Right lobe of liver (tissue), 6 donors: ENCODE results near the gene EGFL8. TPM values are rescaled to one million over a fixed set of nuclear protein-coding genes. Genes with fewer than 3 reads are reported as not detected.

Source experiments
- ATAC-seq, 4 donors: fragments of 200-7000 bp; cut with Tn5 transposase; one replicate each; pipeline ENCODE4 v1.9.1; 2020; ENCODE audit warnings: mild to moderate bottlenecking in 4 of 4, moderate library complexity in 4 of 4
- DNase-seq, 3 donors: peaks; one replicate each; pipeline ENCODE4 v3.0.0-alpha.2; 2020
- H3K27ac ChIP-seq, 3 donors: fragments of 200-600 bp; one replicate each; pipeline ENCODE4 v1.8.0; 2022
- H3K27me3 ChIP-seq, 2 donors: fragments of 200-600 bp; one replicate each; pipeline ENCODE4 v1.8.0; 2022
- H3K36me3 ChIP-seq, 4 donors: fragments of 200-600 bp; sonication (generic) in 1 of 4; one replicate each; pipeline versions ENCODE4 v1.5.1 to v1.8.0; 2017 to 2022; ENCODE audit warnings: control low read depth in 1 of 4
- H3K4me1 ChIP-seq, 4 donors: fragments of 200-600 bp; sonication (generic) in 1 of 4; one replicate each; pipeline versions ENCODE4 v1.5.1 to v1.8.0; 2017 to 2022; ENCODE audit warnings: control low read depth in 1 of 4
- H3K4me3 ChIP-seq, 3 donors: fragments of 200-600 bp; one replicate each; pipeline ENCODE4 v1.8.0; 2022
- H3K9me3 ChIP-seq, 4 donors: fragments of 200-600 bp; sonication (generic) in 1 of 4; one replicate each; pipeline versions ENCODE4 v1.5.1 to v1.8.0; 2017 to 2022; ENCODE audit warnings: control low read depth in 1 of 4
- POLR2A ChIP-seq: fragments of 450-650 bp; IDR thresholded peaks from one replicate; pipeline ENCODE4 v1.6.1; 2017; ENCODE audit warnings: antibody characterized with exemption, mild to moderate bottlenecking
- WGBS: methylation state at CpG from one replicate; pipeline ENCODE4 v1.1.6; 2018; ENCODE audit warnings: low coverage, low lambda C conversion rate; ENCODE audit not compliant: insufficient coverage; ENCODE audit errors: missing lambda C conversion rate; 5-methylcytosine and 5-hydroxymethylcytosine counted together
- intact Hi-C, 2 donors: fragments of 100-400 bp; cut with DNase I; formaldehyde crosslinking; loops; one replicate each; pipeline versions ENCODE4 v1.11.2 to v1.14.1; 2022
- total RNA-seq, 6 experiments: library from RNA; depleted of rRNA in 2 of 6; stranded (reverse); fragments of >200 nt in 2 of 6; fragmentation: NEBNext Ultra II Directional in 3 of 6; extraction: Animal tissue kit (Norgen Biotek cat#: 25700) in 3 of 6; gene quantifications; one replicate each; pipeline versions ENCODE4 v1.1.0 to v1.2.4, GENCODE V29; 2016 to 2023
- TF ChIP-seq, protein P1 (sequence below), 4 donors: fragments of 200-600 bp in 3 of 4; fragments of 450-650 bp in 1 of 4; IDR thresholded peaks; one replicate each; pipeline versions ENCODE4 v1.5.1 to v1.8.0; 2016 to 2022; ENCODE audit warnings: antibody characterized with exemption in 4 of 4, mild to moderate bottlenecking in 2 of 4
- donor health status: DM: no; HTN: yes; CAD: no.
- donor health status: DM: no; HTN: no; CAD: no.
- donor health status: DM: no; HTN: no; CAD: no.
- donor health status: DM: no; HTN: yes; CAD: no.
- donor health status: DM: no; HTN: yes; CAD: no.

EGFL8 gene
- total RNA-seq, 6 experiments from 2014 or later = 1.4 to 6.0 (median 4.2) TPM

DNA sequence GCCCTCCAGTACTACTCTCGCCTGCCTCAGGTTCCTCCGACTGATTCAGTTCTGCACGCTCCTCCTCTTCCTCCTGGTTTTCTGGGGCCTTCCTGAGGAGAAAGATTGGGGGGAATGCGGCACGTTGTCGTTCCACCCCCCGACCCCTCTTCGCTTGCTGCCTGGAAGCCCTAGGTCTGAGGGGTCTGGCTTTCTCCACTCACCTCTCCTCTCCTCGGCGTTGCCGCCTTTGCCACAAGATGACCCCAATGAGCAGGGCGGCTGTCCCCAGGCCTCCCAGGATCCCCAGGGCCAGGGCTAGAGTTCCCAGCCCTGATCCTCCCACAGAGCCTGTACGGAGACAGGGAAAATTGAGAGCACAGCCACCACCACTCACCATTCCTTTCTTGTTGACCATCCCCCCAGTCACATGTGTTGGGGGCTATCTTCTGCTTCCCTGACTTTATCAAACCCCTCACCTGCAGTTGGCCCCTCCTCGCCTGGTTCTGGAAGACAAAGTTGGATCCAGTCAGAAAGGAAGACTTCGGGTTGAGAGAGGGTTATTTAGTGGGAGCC is 16.8 kb downstream of the EGFL8 start:
- TF ChIP-seq, protein P1, sequence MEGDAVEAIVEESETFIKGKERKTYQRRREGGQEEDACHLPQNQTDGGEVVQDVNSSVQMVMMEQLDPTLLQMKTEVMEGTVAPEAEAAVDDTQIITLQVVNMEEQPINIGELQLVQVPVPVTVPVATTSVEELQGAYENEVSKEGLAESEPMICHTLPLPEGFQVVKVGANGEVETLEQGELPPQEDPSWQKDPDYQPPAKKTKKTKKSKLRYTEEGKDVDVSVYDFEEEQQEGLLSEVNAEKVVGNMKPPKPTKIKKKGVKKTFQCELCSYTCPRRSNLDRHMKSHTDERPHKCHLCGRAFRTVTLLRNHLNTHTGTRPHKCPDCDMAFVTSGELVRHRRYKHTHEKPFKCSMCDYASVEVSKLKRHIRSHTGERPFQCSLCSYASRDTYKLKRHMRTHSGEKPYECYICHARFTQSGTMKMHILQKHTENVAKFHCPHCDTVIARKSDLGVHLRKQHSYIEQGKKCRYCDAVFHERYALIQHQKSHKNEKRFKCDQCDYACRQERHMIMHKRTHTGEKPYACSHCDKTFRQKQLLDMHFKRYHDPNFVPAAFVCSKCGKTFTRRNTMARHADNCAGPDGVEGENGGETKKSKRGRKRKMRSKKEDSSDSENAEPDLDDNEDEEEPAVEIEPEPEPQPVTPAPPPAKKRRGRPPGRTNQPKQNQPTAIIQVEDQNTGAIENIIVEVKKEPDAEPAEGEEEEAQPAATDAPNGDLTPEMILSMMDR (IDR thresholded peaks at IDR 0.05) = no peak
- no peak for TF ChIP-seq POLR2A
- Histone ChIP-seq H3K9me3 (no peaks in the 10 kb centered on the region), H3K4me1 (peaks cover 0 to 21% (median 4%) of the 10 kb centered on the region in 4 donors), H3K36me3 (peaks cover 0 to 3% (median 0%) of the 10 kb centered on the region in 4 donors), H3K27me3 (no peaks in the 10 kb centered on the region), H3K27ac (no peak overlapping the region), H3K4me3 (no peak overlapping the region)
- WGBS = 91% methylated on average over 6 of the region's 15 CpGs
- intact Hi-C loops = no loop called here
- DNase-seq = no peak
- ATAC-seq = no peak

DNA sequence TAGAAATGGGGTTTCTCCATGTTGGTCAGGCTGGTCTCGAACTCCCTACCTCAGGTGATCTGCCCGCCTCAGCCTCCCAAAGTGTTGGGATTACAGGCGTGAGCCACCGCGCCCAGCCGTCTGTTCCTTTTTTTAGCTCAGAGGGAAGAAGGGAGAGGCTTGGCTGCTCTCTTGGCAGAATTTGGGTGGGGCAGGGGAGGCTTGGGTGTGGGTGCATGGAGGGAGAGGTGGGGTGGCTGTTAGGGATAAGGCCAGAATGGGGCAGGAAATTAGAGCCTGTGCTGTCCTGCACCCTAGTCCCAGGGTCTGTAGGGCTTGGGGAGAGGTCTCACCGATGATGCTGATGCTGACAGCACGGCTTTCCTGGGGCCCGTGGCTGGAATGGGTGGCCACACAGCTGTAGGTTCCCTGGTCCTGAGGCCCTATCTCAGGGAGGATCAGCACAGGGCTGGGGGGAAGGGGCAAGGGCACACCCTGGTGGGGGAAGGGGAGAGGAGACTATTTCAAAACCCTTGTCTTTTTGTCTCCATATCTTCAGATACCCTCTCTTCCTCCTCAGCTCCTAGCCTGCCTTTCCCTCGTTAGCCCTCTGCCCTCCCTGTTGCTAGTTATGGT is 17.6 kb downstream of the EGFL8 start:
- H3K27me3 ChIP-seq = no peaks in the 10 kb centered on the region
- H3K9me3 ChIP-seq = no peaks in the 10 kb centered on the region
- WGBS = 81% methylated on average over 6 of the region's 10 CpGs
- H3K36me3 ChIP-seq = peaks cover 0 to 5% (median 0%) of the 10 kb centered on the region in 4 donors
- intact Hi-C loops = no loop called here
- no peak for TF ChIP-seq POLR2A
- TF ChIP-seq, protein P1 (IDR thresholded peaks at IDR 0.05) = no peak
- no peak overlapping the region for H3K27ac ChIP-seq
- no peak overlapping the region for H3K4me3 ChIP-seq
- peaks cover 0 to 13% (median under 1%) of the 10 kb centered on the region in 4 donors for H3K4me1 ChIP-seq
- ATAC-seq (no peak), DNase-seq (no peak)

DNA sequence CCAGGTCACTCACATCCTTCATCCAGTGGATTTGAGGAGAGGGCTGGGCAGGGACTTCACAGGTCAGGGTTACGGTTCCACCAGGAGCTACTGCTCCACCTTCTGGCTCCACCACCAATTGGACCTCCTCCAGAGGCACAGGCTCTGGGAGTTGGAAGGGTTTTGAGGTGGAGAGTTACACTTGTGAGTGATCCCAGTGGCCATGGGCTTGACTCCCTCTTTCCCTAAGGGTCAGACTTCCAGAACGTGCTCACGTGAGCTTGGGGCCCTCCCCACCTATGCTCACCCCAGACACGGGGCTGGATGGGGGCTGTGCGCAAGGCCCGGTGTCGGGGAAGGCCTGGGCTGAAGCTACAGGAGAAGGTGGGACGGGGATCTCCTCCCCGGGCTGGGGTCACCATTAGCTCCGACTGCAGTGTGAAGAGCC is 18.2 kb downstream of the EGFL8 start:
- Histone ChIP-seq H3K4me1 (peaks cover 0 to 10% (median 0%) of the 10 kb centered on the region in 4 donors), H3K9me3 (no peaks in the 10 kb centered on the region), H3K27me3 (no peaks in the 10 kb centered on the region), H3K4me3 (no peak overlapping the region), H3K36me3 (peaks cover 0 to 7% (median 0%) of the 10 kb centered on the region in 4 donors), H3K27ac (no peak overlapping the region)
- WGBS = 72% methylated on average over 3 of the region's 10 CpGs
- no peak for TF ChIP-seq POLR2A
- TF ChIP-seq, protein P1 (IDR thresholded peaks at IDR 0.05) = no peak
- ATAC-seq (no peak), DNase-seq (no peak)
- intact Hi-C loops = no loop called here

DNA sequence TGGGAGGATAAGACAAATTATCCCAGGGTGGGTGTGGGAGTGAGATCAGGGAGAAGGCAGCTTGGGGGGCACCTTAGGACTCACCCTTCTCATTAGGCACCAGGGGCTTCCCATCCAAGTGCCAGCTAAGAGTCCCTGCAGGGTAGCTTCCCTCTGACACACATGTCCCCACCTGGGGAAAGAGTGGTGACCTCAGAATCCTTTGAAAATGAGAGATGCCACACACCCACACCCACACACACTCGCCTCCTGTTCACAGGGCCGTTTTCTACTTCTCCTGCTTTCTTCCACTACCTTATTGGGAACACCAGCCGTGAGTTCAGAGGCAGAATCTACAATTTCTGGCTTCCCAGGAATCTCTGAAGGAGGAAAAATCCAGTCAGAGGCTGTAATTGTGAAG is 18.6 kb downstream of the EGFL8 start:
- ATAC-seq (no peak), DNase-seq (no peak)
- TF ChIP-seq, protein P1 (IDR thresholded peaks at IDR 0.05) = no peak
- no peak for TF ChIP-seq POLR2A
- H3K27me3 ChIP-seq = no peaks in the 10 kb centered on the region
- H3K9me3 ChIP-seq = no peaks in the 10 kb centered on the region
- H3K36me3 ChIP-seq = peaks cover 0 to 7% (median 0%) of the 10 kb centered on the region in 4 donors
- 70% methylated on average over 3 of the region's 3 CpGs for WGBS
- no peak overlapping the region for H3K4me3 ChIP-seq
- intact Hi-C loops = no loop called here
- H3K4me1 ChIP-seq = peaks cover 0 to 10% (median 0%) of the 10 kb centered on the region in 4 donors
- peak overlapping the region in 1 of 3 donors; percentile 33 for H3K27ac ChIP-seq
